Left forelimb (tissue), 1 donor: ENCODE measurements around the gene PAIP1.
"Not testable (repeated sequence)": the region's sequence is repeated elsewhere in the genome, so short reads cannot be mapped to it uniquely, and the experiment has no call there.

Experiments used
- DNase-seq: peaks from one replicate; pipeline ENCODE4 v3.0.0-alpha.2; 2018; ENCODE audit warnings: low spot score

The PAIP1 gene

DNA sequence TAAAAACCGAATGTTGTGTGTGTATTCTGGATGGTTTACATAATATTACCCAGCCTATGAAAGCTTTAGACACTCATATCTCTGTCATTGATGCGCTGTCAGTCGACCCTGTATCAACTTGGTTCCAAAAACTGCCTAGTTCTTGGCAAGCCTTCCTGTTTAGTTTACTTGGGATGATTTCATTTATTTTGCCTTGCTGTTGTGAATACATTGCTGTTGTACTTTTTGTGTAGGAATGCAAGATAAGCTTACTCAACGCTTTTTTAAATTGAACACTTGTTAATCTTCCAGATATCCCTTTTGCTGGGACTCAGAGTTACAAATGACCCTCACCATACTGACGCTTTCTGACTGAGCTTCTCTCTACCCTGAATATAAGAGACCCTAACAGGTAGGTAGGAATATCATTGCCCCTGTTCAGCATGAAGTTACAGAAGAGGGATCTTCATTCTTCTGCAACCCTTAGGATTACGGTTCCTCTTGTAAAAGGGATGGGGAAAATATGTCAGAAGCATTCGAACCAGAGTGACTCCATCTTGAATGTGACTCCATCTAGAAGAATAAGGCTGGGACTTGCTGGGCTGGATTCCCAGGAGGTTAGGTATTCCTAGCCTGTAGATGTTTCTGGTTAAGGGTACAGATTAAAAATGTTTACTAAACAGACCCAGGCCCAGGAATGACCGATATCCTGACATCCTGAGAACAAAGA is 13.7 kb upstream of the PAIP1 start:
- no peak for DNase-seq

- DNase-seq = no peak
Observed at GRCh38 chr5:43569236-43569746, 12.4 kb upstream of the PAIP1 start.

DNA sequence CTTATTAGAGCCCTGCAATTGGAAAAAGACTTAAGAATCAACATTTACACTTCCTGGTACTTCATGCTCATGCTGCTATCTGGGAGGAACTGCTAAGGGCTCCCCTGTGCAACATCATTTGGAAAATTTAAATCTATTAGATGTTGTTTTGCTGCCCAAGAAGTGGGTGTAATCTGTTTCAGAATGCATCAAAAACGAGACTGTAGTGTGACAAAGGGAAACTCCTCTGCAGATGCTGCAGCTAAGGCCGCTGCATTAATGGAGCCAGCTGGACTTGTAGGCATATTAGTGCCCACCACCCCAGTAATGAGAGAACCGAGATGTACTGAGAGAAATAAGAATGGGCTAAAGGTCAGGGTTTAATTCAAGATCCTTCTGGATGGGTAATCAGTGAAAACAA is 11.1 kb upstream of the PAIP1 start:
- DNase-seq = no peak

DNA sequence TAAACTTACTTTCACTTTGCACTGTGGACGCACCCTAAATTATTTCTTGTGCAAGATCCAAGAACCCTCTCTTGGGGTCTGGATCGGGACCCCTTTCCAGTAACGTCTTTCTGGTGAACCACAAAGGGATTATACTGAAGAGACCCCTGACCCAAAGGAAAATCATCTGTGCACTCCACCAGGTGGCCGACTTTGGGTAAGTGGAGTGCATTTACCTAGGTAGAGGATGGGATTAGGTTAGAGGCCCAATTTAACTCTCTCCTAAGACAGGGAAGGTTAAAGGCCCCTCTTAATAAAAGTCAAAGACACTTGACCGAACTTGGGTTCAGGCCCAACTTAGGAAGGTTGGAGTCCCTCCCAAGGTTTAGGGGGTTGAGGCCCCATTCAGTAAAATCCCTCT is 8.2 kb upstream of the PAIP1 start:
- DNase-seq = no peak

- no peak for DNase-seq
Observed at GRCh38 chr5:43564289-43564850, 7.5 kb upstream of the PAIP1 start.

DNA sequence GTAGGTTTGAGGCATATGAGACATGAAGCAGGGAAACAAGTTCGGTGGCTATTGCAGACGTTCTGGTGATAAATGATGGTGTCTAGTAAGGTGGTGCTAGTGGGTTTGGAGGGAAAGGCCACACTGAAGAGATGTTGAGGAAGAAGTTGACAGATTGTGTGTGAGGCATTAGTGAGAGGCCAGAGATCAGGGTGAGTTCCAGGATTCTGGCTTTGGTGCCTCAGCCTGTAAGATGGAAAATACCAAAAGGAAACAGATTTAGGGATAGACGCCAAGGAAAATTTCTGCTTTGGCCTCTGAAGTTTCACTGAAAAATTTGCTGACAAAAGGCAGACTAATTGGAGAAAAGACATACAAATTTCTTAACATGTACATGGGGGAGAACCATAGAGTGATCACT is 6.4 kb upstream of the PAIP1 start:
- DNase-seq = no peak

DNA sequence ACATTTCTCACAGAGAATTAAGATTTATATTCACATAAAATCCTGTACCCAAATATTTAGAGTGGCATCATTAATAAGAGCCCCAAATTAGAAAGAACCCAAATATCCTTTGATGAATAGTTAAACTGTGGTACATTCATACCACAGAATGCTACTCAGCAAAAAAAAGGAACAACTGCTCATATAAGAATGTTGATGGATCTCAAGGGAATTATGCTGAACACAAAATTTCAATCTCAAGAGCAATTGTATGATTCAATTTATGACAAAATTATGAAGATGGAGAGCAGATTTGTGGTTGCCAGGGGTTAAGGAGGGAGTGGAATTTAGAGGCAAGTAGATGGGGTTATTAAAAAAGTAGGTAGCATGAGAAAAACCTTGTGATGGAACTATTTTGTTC is 4.5 kb upstream of the PAIP1 start:
- no peak for DNase-seq

- DNase-seq = no peak
Observed at GRCh38 chr5:43560128-43560527, 3.3 kb upstream of the PAIP1 start.

DNA sequence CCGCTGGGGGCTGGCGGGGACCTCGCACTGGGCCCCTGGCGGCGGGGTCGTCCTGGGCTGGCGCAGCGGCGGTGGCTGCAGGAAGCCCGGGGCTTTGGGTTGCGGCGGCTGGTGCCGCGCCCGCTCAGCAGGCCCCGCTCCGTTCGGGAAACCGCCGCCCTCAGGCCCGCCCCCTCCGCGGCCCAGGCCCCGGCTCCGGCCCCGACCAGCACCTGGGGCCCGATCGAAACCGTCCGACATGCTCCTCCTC is 345 bp downstream of the PAIP1 start:
- not testable (repeated sequence) for DNase-seq

GRCh38 chr5:43555895-43556606 is 826 bp downstream of the PAIP1 start:
- DNase-seq = peak; percentile 76

DNA sequence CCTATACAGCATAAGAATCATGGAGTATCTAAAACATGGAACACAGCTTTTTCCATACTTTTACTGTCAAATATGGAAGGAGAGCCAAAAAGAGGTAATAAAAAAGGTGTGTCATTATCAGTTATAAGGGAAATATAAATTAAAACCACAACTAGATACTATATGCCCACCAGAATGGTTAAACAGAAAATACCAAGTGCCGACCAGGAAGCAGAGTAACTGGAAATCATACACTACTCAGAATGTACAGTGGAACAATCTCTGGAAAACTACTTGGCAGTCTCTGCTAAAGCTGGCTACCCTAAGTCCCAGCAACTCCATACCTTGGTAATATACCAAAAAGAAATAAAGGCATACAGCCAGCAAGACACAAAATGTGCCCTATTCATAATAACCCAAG is 2.4 kb downstream of the PAIP1 start:
- no peak for DNase-seq

GRCh38 chr5:43553381-43553780 is 3.5 kb downstream of the PAIP1 start:
- DNase-seq = no peak

DNA sequence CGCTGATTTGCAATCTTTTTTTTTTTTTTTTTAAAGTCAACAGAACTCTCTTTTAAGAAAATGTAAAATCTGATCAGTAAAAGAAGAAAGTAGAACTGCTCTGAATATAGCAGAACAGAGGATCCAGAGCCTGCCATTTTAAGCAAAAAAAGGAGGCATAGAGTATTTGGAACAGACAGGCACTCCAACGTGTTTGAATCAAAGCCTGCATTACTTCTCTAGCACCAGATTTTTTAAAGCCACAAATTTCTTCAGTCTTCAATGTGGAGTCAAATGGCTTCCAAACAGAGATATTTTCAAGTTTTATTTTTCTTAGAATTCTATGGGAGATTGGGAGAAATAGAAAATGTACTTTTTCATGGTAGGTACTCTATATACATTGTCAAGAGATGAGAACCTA is 5.1 kb downstream of the PAIP1 start:
- no peak for DNase-seq

DNA sequence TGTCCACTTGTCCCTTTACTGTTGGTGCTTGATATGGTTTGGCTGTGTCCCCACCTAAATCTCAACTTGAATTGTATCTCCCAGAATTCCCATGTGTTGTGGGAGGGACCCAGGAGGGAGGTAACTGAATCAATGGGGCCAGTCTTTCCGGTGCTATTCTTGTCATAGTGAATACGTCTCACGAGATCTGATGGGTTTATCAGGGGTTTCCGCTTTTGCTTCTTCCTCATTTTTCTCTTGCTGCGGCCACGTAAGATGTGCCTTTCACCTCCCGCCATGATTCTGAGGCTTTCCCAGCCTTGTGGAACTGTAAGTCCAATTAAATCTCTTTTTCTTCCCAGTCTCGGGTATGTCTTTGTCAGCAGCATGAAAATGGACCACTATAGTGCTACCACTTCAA is 7.6 kb downstream of the PAIP1 start:
- DNase-seq = not testable (repeated sequence)

DNA sequence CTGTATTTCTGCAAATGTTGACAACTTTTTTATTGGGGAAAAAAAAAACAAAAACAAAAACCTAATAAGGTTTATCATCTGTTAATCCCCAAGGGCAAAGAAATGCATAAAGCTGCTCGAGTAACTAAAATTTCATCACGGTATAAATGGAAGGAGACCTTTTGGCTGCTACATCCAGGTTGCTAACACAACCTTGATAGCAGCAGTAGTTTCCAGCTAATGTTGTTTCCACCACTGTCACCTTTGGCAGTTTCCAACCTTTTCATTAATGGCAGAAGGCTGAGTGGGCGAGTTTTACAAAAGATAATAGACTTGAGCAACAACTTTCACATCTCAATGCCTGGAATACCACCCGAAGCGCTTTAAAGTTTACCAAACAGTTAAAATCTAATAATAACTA is 8.5 kb downstream of the PAIP1 start:
- no peak for DNase-seq

DNA sequence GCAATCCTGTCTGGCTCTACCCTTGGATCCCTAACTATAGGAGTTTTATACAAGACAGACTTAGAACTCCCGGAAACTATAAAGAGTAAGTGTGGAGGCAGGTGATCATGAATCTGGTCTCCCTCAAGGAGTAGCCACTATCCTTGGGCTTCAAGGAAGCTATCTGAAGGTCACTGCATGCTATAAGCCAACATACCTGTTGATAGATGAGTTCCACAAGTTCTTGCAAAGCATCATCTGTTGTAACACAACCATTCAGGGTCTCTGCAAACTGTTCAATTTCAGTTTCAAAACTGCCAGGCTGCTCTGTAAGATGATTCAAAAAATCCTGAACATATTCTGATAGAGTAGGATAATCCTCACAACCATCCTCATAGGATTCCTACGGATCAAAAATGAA is 9.3 kb downstream of the PAIP1 start:
- no peak for DNase-seq

- no peak for DNase-seq
Observed at GRCh38 chr5:43543434-43543833, 13.4 kb downstream of the PAIP1 start.

DNA sequence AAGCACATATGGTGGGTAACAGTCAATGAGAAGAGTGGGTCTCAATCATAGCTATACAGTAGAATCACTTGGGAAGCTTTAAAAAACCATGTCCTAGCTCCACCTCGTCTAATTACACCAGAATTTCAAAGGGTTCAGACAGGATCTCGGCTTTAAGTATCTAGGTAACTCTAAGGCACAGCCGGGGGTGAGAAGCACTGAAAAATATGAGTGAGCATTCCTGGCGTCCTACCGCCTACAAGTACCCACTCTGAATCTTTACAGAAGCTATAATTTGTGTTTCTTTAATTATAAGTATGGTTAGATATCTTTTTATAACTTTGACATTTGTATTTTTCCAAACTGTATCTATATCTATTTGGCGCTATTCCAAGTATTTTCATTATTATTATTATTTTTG is 16.1 kb downstream of the PAIP1 start:
- no peak for DNase-seq

GRCh38 chr5:43536972-43537371 is 19.9 kb downstream of the PAIP1 start:
- DNase-seq = no peak

- DNase-seq = no peak
Observed at GRCh38 chr5:43533646-43534045, 23.2 kb downstream of the PAIP1 start.

- no peak for DNase-seq
Observed at GRCh38 chr5:43530648-43531047, 26.2 kb downstream of the PAIP1 start.

DNA sequence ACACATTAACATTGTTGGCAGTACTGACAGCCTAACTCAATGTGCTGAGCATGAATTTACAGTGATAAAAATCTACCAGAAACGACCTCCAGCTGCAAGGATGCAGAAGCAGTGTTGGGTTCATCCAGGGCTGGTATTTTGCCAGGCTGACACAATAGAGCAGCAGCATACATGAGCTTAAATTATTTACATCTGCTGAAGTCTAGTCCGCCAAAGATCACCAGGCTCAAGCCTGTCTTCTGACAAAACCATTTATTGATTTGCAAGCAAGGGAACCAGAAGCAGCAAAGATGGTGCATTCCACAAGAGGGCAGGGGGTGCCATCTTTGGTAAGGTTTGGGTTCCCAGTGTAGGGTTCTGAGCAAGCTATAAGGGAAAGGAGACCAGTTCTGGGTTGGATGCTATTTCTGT is 33.2 kb downstream of the PAIP1 start:
- no peak for DNase-seq

GRCh38 chr5:43520615-43521014 is 36.3 kb downstream of the PAIP1 start:
- DNase-seq = no peak

GRCh38 chr5:43515678-43516048 is 41.2 kb downstream of the PAIP1 start:
- no peak for DNase-seq
